NCI-H2029 (cell line): Measurements from ENCODE around the gene CRACDL.

ENCODE experiments used
- DNase-seq: peaks from one replicate; lab custom pipeline; 2025; lab: John Stamatoyannopoulos, UW

The CRACDL gene

GRCh38 chr2:98823196-98824170, 112.5 kb downstream of the CRACDL start:
- DNase-seq: no peak

- DNase-seq: no peak
These were observed 113.5 kb downstream of the CRACDL start for GRCh38 chr2:98822301-98823164.

- no peak for DNase-seq
These were observed 114.3 kb downstream of the CRACDL start for GRCh38 chr2:98821629-98822135.

GRCh38 chr2:98819231-98819766, 116.7 kb downstream of the CRACDL start:
- no peak for DNase-seq

GRCh38 chr2:98818164-98818563, 117.9 kb downstream of the CRACDL start:
- no peak for DNase-seq

GRCh38 chr2:98816281-98816680, 119.7 kb downstream of the CRACDL start:
- DNase-seq: no peak

- no peak for DNase-seq
These were observed 120.2 kb downstream of the CRACDL start for GRCh38 chr2:98815795-98816194.

- no peak for DNase-seq
These were observed 124.3 kb downstream of the CRACDL start for GRCh38 chr2:98811766-98812165.

- DNase-seq: no peak
These were observed 125.5 kb downstream of the CRACDL start for GRCh38 chr2:98810588-98810928.

GRCh38 chr2:98809878-98810587, 126.0 kb downstream of the CRACDL start:
- no peak for DNase-seq

- DNase-seq: no peak
These were observed 126.9 kb downstream of the CRACDL start for GRCh38 chr2:98809116-98809515.

- DNase-seq: no peak
These were observed 127.5 kb downstream of the CRACDL start for GRCh38 chr2:98808546-98808945.

- DNase-seq: no peak
These were observed 128.1 kb downstream of the CRACDL start for GRCh38 chr2:98807929-98808328.

GRCh38 chr2:98807221-98807620, 128.8 kb downstream of the CRACDL start:
- no peak for DNase-seq

GRCh38 chr2:98806236-98806697, 129.8 kb downstream of the CRACDL start:
- peak; percentile 80 for DNase-seq

GRCh38 chr2:98805412-98806171, 130.4 kb downstream of the CRACDL start:
- DNase-seq: no peak

- no peak for DNase-seq
These were observed 131.3 kb downstream of the CRACDL start for GRCh38 chr2:98804736-98805135.

- DNase-seq: no peak
These were observed 131.8 kb downstream of the CRACDL start for GRCh38 chr2:98804265-98804650.

GRCh38 chr2:98803405-98804264, 132.4 kb downstream of the CRACDL start:
- DNase-seq: no peak

GRCh38 chr2:98802344-98802743, 133.7 kb downstream of the CRACDL start:
- DNase-seq: no peak
